Measurements from ENCODE around the gene PPP2R2C.

The PPP2R2C gene

GRCh38 chr4:6415031-6415705, 57.2 kb downstream of the PPP2R2C start:
- no peak overlapping the region for H3K27ac ChIP-seq
- no peak for DNase-seq (ENCODE audit: low spot score)
- TF ChIP-seq CTCF (IDR thresholded peaks at IDR 0.05) = no peak

GRCh38 chr4:6414578-6414977, 57.8 kb downstream of the PPP2R2C start:
- no peak for DNase-seq (ENCODE audit: low spot score)
- Histone ChIP-seq H3K4me3 (no peak overlapping the region), H3K27ac (no peak overlapping the region)
- no peak for TF ChIP-seq CTCF (IDR thresholded peaks at IDR 0.05)

More at GRCh38 chr4:6415031-6415705, 57.2 kb downstream of the PPP2R2C start:
- H3K4me3 ChIP-seq = no peak overlapping the region

- H3K4me3 ChIP-seq = no peak overlapping the region
- H3K27ac ChIP-seq = no peak overlapping the region
- no peak for TF ChIP-seq CTCF (IDR thresholded peaks at IDR 0.05)
- DNase-seq (ENCODE audit: low spot score) = no peak
These were observed 61.8 kb downstream of the PPP2R2C start for GRCh38 chr4:6410664-6411063.

- DNase-seq (ENCODE audit: low spot score) = no peak
- Histone ChIP-seq H3K4me3 (no peak overlapping the region), H3K27ac (no peak overlapping the region)
- TF ChIP-seq CTCF (IDR thresholded peaks at IDR 0.05) = no peak
These were observed 62.3 kb downstream of the PPP2R2C start for GRCh38 chr4:6410068-6410467.

- TF ChIP-seq CTCF (IDR thresholded peaks at IDR 0.05) = no peak
- Histone ChIP-seq H3K4me3 (no peak overlapping the region), H3K27ac (no peak overlapping the region)
- no peak for DNase-seq (ENCODE audit: low spot score)
These were observed 63.0 kb downstream of the PPP2R2C start for GRCh38 chr4:6409381-6409780.

- no peak for DNase-seq (ENCODE audit: low spot score)
- no peak for TF ChIP-seq CTCF (IDR thresholded peaks at IDR 0.05)
- no peak overlapping the region for H3K4me3 ChIP-seq
- H3K27ac ChIP-seq = no peak overlapping the region
These were observed 64.2 kb downstream of the PPP2R2C start for GRCh38 chr4:6408263-6408662.

- no peak for DNase-seq (ENCODE audit: low spot score)
- H3K27ac ChIP-seq = no peak overlapping the region
- no peak overlapping the region for H3K4me3 ChIP-seq
- no peak for TF ChIP-seq CTCF (IDR thresholded peaks at IDR 0.05)
These were observed 67.1 kb downstream of the PPP2R2C start for GRCh38 chr4:6405397-6405706.
